ENCODE data around the gene NPY2R. TPM values are rescaled to one million over a fixed set of nuclear protein-coding genes. Genes with fewer than 3 reads are reported as not detected.

The NPY2R gene, protein sequence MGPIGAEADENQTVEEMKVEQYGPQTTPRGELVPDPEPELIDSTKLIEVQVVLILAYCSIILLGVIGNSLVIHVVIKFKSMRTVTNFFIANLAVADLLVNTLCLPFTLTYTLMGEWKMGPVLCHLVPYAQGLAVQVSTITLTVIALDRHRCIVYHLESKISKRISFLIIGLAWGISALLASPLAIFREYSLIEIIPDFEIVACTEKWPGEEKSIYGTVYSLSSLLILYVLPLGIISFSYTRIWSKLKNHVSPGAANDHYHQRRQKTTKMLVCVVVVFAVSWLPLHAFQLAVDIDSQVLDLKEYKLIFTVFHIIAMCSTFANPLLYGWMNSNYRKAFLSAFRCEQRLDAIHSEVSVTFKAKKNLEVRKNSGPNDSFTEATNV
- total RNA-seq = not detected in 2 replicates

DNA sequence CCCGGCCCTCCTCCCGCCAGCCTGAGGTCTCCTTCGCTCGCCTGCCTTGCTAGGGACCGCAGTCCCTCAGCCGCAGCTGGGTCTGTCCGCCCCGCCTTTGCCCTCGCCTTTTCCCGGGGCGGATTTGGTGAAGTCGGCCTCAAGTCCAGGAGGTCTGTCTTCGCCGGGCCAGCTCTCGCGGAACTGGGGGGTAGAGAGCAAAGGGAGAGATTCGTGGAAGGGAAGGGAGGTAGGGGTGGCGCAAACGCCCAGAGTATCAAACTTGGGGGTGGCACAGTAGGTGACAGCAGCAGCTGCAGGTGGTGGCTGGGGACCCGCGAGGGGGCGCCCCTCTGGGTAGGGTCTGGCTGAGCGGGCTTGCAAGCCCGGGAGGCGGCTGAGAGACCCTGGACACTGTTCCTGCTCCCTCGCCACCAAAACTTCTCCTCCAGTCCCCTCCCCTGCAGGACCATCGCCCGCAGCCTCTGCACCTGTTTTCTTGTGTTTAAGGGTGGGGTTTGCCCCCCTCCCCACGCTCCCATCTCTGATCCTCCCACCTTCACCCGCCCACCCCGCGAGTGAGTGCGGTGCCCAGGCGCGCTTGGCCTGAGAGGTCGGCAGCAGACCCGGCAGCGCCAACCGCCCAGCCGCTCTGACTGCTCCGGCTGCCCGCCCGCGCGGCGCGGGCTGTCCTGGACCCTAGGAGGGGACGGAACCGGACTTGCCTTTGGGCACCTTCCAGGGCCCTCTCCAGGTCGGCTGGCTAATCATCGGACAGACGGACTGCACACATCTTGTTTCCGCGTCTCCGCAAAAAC is at the start of gene NPY2R:
Gene NPY2R, plus strand, starts transcription at position 379 of the 797 bp plus-strand sequence. CDS start 5,304 bp downstream, outside the sequence.

Other genes with a start within 250 kb of the NPY2R start
- gene MAP9, start 168.3 kb downstream of the NPY2R start, total RNA-seq = 14.9 and 20.7 TPM in 2 replicates